HCT116 (cell line): ENCODE data around the gene LEMD3. TPM values are rescaled to one million over a fixed set of nuclear protein-coding genes. Genes with fewer than 3 reads are reported as not detected.

ENCODE experiments used
- ATAC-seq: fragments of 200-7000 bp; cut with Tn5 transposase; 2 replicates; pipeline ENCODE4 v1.9.1; 2020; ENCODE audit warnings: mild to moderate bottlenecking, moderate library complexity
- BruUV-seq: library from RNA; stranded (reverse); fragments of 400-500 nt; replicated peaks from 2 replicates; lab custom pipeline; 2021; lab: Mats Ljungman, UMichigan
- CTCF ChIA-PET: fragments of 300-600 bp; sonication (Branson Sonifier 250); formaldehyde crosslinking; loops from one replicate; lab custom pipeline; 2021; ENCODE audit warnings: antibody characterized with exemption; lab: Charles Lee
- POLR2A ChIA-PET: fragments of 300-600, 350-600 bp; sonication (Branson Sonifier 250); formaldehyde crosslinking; loops from one replicate; lab custom pipeline; 2021; ENCODE audit warnings: antibody characterized with exemption; lab: Charles Lee
- RAD21 ChIA-PET, 2 experiments: fragments of 300-600 bp; sonication (Branson Sonifier 250); formaldehyde crosslinking; loops; one replicate each; lab custom pipeline; 2023; ENCODE audit warnings: low total read pairs in 2 of 2; ENCODE audit not compliant: uncharacterized antibody in 2 of 2, unreplicated experiment in 2 of 2, low non-redundant PET in 1 of 2; lab: Charles Lee
- DNase-seq: peaks from one replicate; pipeline ENCODE4 v3.0.0-alpha.2; 2010; ENCODE audit warnings: low read depth, low spot score
- H2AFZ ChIP-seq: fragments of 200-600 bp; shearing (Covaris generic), sonication (generic); 2 replicates; pipeline ENCODE4 v1.6.1; 2017; ENCODE audit warnings: low read depth, mixed run types, mixed read lengths, antibody characterized with exemption, low read length; ENCODE audit not compliant: poor library complexity, severe bottlenecking
- H3K27ac ChIP-seq: 2 replicates; pipeline ENCODE4 v1.5.1; 2012; ENCODE audit warnings: low read depth, low read length
- H3K27me3 ChIP-seq: fragments of 200-600 bp; sonication (generic); 2 replicates; pipeline ENCODE4 v1.6.1; 2016; ENCODE audit warnings: mixed run types, low read length, mixed read lengths; ENCODE audit not compliant: insufficient read depth
- H3K36me3 ChIP-seq, 2 experiments: fragments of 200-500 bp in 1 of 2; fragments of 200-600 bp in 1 of 2; sonication (Bioruptor generic) in 1 of 2; sonication (generic) in 1 of 2; 2 replicates each; pipeline versions ENCODE4 v1.5.1 to v1.6.1; 2014 to 2016; ENCODE audit warnings: low read length in 2 of 2, inconsistent platforms in 1 of 2, mixed read lengths in 1 of 2, mixed run types in 1 of 2; ENCODE audit not compliant: insufficient read depth in 2 of 2, control insufficient read depth in 1 of 2
- H3K4me1 ChIP-seq, 2 experiments: fragments of 200-600 bp in 1 of 2; sonication (generic) in 1 of 2; 2 replicates each; pipeline versions ENCODE4 v1.5.1 to v1.6.1; 2012 to 2017; ENCODE audit warnings: low read length in 2 of 2, inconsistent platforms in 1 of 2, mild to moderate bottlenecking in 1 of 2, mixed read lengths in 1 of 2, mixed run types in 1 of 2, moderate library complexity in 1 of 2; ENCODE audit not compliant: insufficient read depth in 2 of 2, control insufficient read depth in 1 of 2
- H3K4me2 ChIP-seq: fragments of 200-600 bp; sonication (generic); 2 replicates; pipeline ENCODE4 v1.6.1; 2017; ENCODE audit warnings: mixed run types, low read length, mixed read lengths
- H3K4me3 ChIP-seq, 2 experiments: fragments of 200-600 bp in 1 of 2; sonication (generic) in 1 of 2; replicated peaks in 1 of 2; 2 replicates each; pipeline ENCODE4 v1.5.1; 2011 to 2016; ENCODE audit warnings: low read length in 2 of 2, control low read depth in 1 of 2, low read depth in 1 of 2, mild to moderate bottlenecking in 1 of 2, mixed read lengths in 1 of 2, mixed run types in 1 of 2
- H3K79me2 ChIP-seq: fragments of 200-600 bp; sonication (generic); 2 replicates; pipeline ENCODE4 v1.6.1; 2017; ENCODE audit warnings: mild to moderate bottlenecking, mixed run types, low read length, moderate library complexity, mixed read lengths; ENCODE audit not compliant: insufficient read depth
- H3K9ac ChIP-seq: fragments of 200-600 bp; sonication (generic); 2 replicates; pipeline ENCODE4 v1.6.1; 2016; ENCODE audit warnings: low read length, mixed read lengths
- H3K9me2 ChIP-seq: fragments of 200-600 bp; sonication (generic), shearing (Covaris generic); 2 replicates; pipeline ENCODE4 v1.6.1; 2017; ENCODE audit warnings: mixed run types, mild to moderate bottlenecking, moderate library complexity; ENCODE audit not compliant: insufficient read depth
- H3K9me3 ChIP-seq, 2 experiments: fragments of 200-500 bp in 1 of 2; fragments of 200-600 bp in 1 of 2; sonication (Bioruptor generic) in 1 of 2; sonication (generic) in 1 of 2; 2 replicates each; pipeline ENCODE4 v1.6.1; 2014 to 2017; ENCODE audit warnings: low read length in 2 of 2, mixed read lengths in 2 of 2, inconsistent platforms in 1 of 2, low read depth in 1 of 2, mild to moderate bottlenecking in 1 of 2, mixed run types in 1 of 2, moderate library complexity in 1 of 2; ENCODE audit not compliant: control insufficient read depth in 1 of 2, insufficient read depth in 1 of 2
- H4K20me1 ChIP-seq: fragments of 200-600 bp; sonication (generic), shearing (Covaris generic); 2 replicates; pipeline ENCODE4 v1.6.1; 2017; ENCODE audit warnings: mixed run types, mild to moderate bottlenecking, moderate library complexity; ENCODE audit not compliant: insufficient read depth
- ATF3 ChIP-seq: IDR thresholded peaks from 2 replicates; pipeline ENCODE4 v1.6.1; 2012
- CBX3 ChIP-seq: IDR thresholded peaks from 2 replicates; pipeline ENCODE4 v1.6.1; 2012; ENCODE audit warnings: low read depth
- CEBPB ChIP-seq: IDR thresholded peaks from 2 replicates; pipeline ENCODE4 v1.6.1; 2012; ENCODE audit warnings: low read depth
- CTCF ChIP-seq, 3 experiments: fragments of 200-600 bp in 1 of 3; sonication (generic) in 1 of 3; IDR thresholded peaks in 2 of 3; conservative IDR thresholded peaks in 1 of 3; 2 replicates each; pipeline ENCODE4 v1.5.1; 2012 to 2017; ENCODE audit warnings: low read depth in 2 of 3, low read length in 2 of 3, antibody characterized with exemption in 1 of 3, borderline replicate concordance in 1 of 3, control low read depth in 1 of 3, mild to moderate bottlenecking in 1 of 3, mixed read lengths in 1 of 3, mixed run types in 1 of 3, moderate library complexity in 1 of 3; ENCODE audit not compliant: insufficient read depth in 1 of 3
- EGR1 ChIP-seq: IDR thresholded peaks from 2 replicates; pipeline ENCODE4 v1.6.1; 2012; ENCODE audit warnings: low read depth
- ELF1 ChIP-seq: IDR thresholded peaks from 2 replicates; pipeline ENCODE4 v1.6.1; 2012; ENCODE audit warnings: low read depth, borderline replicate concordance
- EZH2 ChIP-seq: fragments of 200-600 bp; sonication (generic); IDR thresholded peaks from 2 replicates; pipeline ENCODE4 v1.6.1; 2017; ENCODE audit warnings: antibody characterized with exemption, mixed run types
- EZH2phosphoT487 ChIP-seq: fragments of 200-600 bp; IDR thresholded peaks from 2 replicates; pipeline ENCODE4 v1.6.1; 2018; ENCODE audit warnings: antibody characterized with exemption, borderline replicate concordance
- JUND ChIP-seq: IDR thresholded peaks from 2 replicates; pipeline ENCODE4 v1.6.1; 2012
- POLR2A ChIP-seq: IDR thresholded peaks from 2 replicates; pipeline ENCODE4 v1.7.0; 2011; ENCODE audit warnings: borderline replicate concordance; ENCODE audit not compliant: insufficient read depth, insufficient read length; ENCODE audit errors: extremely low read depth
- POLR2AphosphoS5 ChIP-seq: IDR thresholded peaks from 2 replicates; pipeline ENCODE4 v1.6.1; 2011; ENCODE audit warnings: mild to moderate bottlenecking, low read depth, low read length, moderate library complexity
- SIN3A ChIP-seq: IDR thresholded peaks from 2 replicates; pipeline ENCODE4 v1.6.1; 2012; ENCODE audit warnings: low read depth
- SP1 ChIP-seq: IDR thresholded peaks from 2 replicates; pipeline ENCODE4 v1.6.1; 2012; ENCODE audit warnings: low read depth
- SRF ChIP-seq: IDR thresholded peaks from 2 replicates; pipeline ENCODE4 v1.6.1; 2012; ENCODE audit warnings: low read depth
- YY1 ChIP-seq: IDR thresholded peaks from 2 replicates; pipeline ENCODE4 v1.6.1; 2011; ENCODE audit warnings: low read length, low read depth, moderate library complexity, mild to moderate bottlenecking; ENCODE audit not compliant: insufficient replicate concordance; ENCODE audit errors: extremely low read depth
- ZFX ChIP-seq: fragments of 450-650 bp; IDR thresholded peaks from 2 replicates; pipeline ENCODE4 v1.6.1; 2017
- ZNF274 ChIP-seq: fragments of 200-500 bp; sonication (Bioruptor generic); IDR thresholded peaks from 2 replicates; pipeline ENCODE4 v1.6.1; 2014; ENCODE audit warnings: mild to moderate bottlenecking, low read depth, low read length, inconsistent platforms
- intact Hi-C: fragments of 100-400 bp; cut with micrococcal nuclease; formaldehyde crosslinking; loops from 2 replicates; pipeline ENCODE4 v1.10.0; 2022
- total RNA-seq: library from RNA; stranded (reverse); gene quantifications from one replicate; pipeline ENCODE4 v1.2.1, GENCODE V29; 2021; ENCODE audit not compliant: unreplicated experiment
- TF ChIP-seq, protein P1 (sequence below): IDR thresholded peaks from 2 replicates; pipeline ENCODE4 v1.6.1; 2012; ENCODE audit warnings: low read depth
- TF ChIP-seq, protein P2 (sequence below): IDR thresholded peaks from 2 replicates; pipeline ENCODE4 v1.6.1; 2011; ENCODE audit warnings: mild to moderate bottlenecking, low read length, moderate library complexity; ENCODE audit not compliant: insufficient replicate concordance; ENCODE audit errors: extremely low read depth
- TF ChIP-seq, protein P3 (sequence below): IDR thresholded peaks from 2 replicates; pipeline ENCODE4 v1.6.1; 2012

LEMD3 gene
- total RNA-seq, 1 experiment from 2014 or later = 28.7 TPM

DNA sequence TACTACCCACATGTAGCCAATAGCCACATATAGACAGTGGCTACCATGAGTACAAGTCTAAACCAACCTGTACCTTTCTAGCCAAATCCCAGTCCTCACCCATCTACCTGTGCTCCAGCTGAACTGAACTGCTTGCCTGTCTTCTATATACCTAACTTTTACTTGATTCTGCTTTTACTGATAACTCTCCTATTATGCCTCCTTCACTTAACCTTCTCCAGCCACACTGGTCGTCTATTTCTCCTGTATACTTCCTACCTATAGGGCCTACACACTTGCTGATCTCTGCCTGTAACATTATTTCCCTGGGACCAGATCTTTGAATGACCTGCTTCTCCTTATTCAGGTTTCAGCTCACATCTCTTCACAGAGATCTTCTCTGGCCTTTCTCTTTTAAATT is 83.1 kb downstream of the LEMD3 start (continued):
- TF ChIP-seq POLR2A = no peak

- no peaks in the 10 kb centered on the region for H3K79me2 ChIP-seq
- intact Hi-C loops = no loop called here
- no peaks in the 10 kb centered on the region for H4K20me1 ChIP-seq
- no TSS peak for BruUV-seq
- no peak overlapping the region for H3K9ac ChIP-seq
- TF ChIP-seq, protein P1, sequence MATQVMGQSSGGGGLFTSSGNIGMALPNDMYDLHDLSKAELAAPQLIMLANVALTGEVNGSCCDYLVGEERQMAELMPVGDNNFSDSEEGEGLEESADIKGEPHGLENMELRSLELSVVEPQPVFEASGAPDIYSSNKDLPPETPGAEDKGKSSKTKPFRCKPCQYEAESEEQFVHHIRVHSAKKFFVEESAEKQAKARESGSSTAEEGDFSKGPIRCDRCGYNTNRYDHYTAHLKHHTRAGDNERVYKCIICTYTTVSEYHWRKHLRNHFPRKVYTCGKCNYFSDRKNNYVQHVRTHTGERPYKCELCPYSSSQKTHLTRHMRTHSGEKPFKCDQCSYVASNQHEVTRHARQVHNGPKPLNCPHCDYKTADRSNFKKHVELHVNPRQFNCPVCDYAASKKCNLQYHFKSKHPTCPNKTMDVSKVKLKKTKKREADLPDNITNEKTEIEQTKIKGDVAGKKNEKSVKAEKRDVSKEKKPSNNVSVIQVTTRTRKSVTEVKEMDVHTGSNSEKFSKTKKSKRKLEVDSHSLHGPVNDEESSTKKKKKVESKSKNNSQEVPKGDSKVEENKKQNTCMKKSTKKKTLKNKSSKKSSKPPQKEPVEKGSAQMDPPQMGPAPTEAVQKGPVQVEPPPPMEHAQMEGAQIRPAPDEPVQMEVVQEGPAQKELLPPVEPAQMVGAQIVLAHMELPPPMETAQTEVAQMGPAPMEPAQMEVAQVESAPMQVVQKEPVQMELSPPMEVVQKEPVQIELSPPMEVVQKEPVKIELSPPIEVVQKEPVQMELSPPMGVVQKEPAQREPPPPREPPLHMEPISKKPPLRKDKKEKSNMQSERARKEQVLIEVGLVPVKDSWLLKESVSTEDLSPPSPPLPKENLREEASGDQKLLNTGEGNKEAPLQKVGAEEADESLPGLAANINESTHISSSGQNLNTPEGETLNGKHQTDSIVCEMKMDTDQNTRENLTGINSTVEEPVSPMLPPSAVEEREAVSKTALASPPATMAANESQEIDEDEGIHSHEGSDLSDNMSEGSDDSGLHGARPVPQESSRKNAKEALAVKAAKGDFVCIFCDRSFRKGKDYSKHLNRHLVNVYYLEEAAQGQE = no peak
- TF ChIP-seq EZH2phosphoT487 (no peak), POLR2AphosphoS5 (no peak), EZH2 (no peak), CTCF (IDR thresholded peaks at IDR 0.05 in 2 of 3, conservative IDR thresholded peaks at IDR 0.05 in 1 of 3; ENCODE audit: borderline replicate concordance in 1 of 3, insufficient read depth in 1 of 3, low read depth in 2 of 3, low read length in 2 of 3) (no peak), ZNF274 (no peak), SIN3A (no peak), JUND (no peak), YY1 (no peak), SRF (no peak), ATF3 (no peak), ELF1 (no peak), CEBPB (no peak), ZFX (no peak), CBX3 (no peak), EGR1 (no peak), SP1 (no peak)
- TF ChIP-seq, protein P2, sequence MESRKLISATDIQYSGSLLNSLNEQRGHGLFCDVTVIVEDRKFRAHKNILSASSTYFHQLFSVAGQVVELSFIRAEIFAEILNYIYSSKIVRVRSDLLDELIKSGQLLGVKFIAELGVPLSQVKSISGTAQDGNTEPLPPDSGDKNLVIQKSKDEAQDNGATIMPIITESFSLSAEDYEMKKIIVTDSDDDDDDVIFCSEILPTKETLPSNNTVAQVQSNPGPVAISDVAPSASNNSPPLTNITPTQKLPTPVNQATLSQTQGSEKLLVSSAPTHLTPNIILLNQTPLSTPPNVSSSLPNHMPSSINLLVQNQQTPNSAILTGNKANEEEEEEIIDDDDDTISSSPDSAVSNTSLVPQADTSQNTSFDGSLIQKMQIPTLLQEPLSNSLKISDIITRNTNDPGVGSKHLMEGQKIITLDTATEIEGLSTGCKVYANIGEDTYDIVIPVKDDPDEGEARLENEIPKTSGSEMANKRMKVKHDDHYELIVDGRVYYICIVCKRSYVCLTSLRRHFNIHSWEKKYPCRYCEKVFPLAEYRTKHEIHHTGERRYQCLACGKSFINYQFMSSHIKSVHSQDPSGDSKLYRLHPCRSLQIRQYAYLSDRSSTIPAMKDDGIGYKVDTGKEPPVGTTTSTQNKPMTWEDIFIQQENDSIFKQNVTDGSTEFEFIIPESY = no peak
- TF ChIP-seq, protein P3, sequence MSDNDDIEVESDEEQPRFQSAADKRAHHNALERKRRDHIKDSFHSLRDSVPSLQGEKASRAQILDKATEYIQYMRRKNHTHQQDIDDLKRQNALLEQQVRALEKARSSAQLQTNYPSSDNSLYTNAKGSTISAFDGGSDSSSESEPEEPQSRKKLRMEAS = no peak
- no peak overlapping the region for H3K27ac ChIP-seq
- RAD21 ChIA-PET = no interaction called here
- no peaks in the 10 kb centered on the region for H3K9me2 ChIP-seq
- DNase-seq (no peak), ATAC-seq (no peak)
- H3K27me3 ChIP-seq = no peaks in the 10 kb centered on the region
- POLR2A ChIA-PET = interaction anchor here (0.7 kb wide), 1 partner anchor 54 kb away, joined by 3 read pairs; no protein-coding TSS in a partner anchor
- H2AFZ ChIP-seq = no peak overlapping the region
- H3K9me3 ChIP-seq = no peaks in the 10 kb centered on the region
- no peaks in the 10 kb centered on the region for H3K36me3 ChIP-seq
- H3K4me3 ChIP-seq = no peak overlapping the region
- CTCF ChIA-PET = no interaction called here
- no peak overlapping the region for H3K4me2 ChIP-seq
- H3K4me1 ChIP-seq = no peaks in the 10 kb centered on the region
These were observed 88.6 kb downstream of the LEMD3 start for GRCh38 chr12:65257986-65258385.
